Stimulated activated CD8-positive, alpha-beta memory T cell treated with anti-CD3 and anti-CD28 coated beads, Interleukin-15, amount 100 ng/mL, for 24 hours (primary cell): ENCODE measurements around the gene RABGAP1.

Experiments
- DNase-seq: peaks from one replicate; pipeline ENCODE4 v3.0.0-alpha.2; 2020; ENCODE audit warnings: low read depth

RABGAP1 gene

GRCh38 chr9:122944960-122945888 is 4.4 kb downstream of the RABGAP1 start:
- DNase-seq: no peak

DNA sequence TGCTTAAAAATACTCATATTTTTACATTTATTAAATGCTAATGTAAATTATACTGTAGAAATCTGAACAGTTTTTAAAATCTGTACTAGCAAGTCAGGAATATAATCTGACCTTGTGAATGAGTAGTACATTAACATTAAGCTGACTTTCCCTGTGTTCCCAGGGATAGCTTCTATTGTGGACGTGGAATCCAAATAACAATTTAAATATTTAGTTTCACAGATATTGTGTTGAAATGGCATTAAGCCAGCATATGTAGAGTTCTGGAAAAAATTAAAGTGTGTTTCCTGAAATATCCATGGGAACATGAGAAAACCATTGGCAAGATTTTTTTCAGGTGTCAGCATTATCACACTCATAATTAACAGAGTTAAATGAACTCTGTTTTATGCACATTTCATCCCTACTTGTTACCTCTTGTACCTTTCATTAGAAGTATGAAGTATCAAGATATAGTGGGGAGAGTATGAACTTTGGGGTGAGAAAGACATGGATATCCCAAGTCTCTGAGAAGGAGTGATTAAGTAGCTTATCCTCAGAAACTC is 5.7 kb downstream of the RABGAP1 start:
- no peak for DNase-seq

DNA sequence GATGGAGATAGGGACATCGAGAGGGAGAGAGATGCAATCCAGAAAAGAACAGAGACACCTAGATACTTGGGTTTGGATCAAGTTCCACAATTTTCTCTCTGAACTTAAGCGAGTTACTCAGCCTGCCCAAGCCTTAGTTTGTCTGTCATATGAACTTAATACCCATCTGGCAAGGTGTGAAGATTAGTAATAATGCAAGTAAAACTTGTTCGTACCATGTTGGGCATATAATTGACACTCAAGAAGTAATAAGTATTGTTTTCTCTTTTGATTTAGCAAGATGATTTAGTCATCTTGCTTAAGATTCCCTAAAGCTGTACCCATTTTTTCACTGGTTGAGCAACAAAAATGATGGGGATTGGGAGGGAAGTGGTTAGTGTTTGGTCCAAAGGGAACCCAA is 7.5 kb downstream of the RABGAP1 start:
- DNase-seq: no peak

DNA sequence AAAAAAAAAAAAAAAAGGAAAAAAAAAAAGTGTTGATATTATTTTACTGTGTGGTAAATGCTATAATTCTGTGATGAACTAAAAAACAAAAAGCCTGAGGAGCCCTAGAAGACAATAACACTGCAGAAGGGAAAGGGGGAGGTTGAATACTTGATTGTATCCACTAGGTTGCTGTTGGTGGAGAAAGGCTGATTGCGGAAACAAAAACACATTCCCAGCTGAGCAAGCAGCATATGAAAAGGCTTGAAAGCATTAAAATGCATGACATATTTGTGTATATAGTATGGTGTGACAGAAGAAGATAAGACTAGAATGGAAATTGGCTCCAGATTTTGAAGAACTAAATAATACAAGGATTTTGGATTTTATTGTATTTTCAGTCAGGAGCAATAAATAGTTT is 8.9 kb downstream of the RABGAP1 start:
- no peak for DNase-seq

DNA sequence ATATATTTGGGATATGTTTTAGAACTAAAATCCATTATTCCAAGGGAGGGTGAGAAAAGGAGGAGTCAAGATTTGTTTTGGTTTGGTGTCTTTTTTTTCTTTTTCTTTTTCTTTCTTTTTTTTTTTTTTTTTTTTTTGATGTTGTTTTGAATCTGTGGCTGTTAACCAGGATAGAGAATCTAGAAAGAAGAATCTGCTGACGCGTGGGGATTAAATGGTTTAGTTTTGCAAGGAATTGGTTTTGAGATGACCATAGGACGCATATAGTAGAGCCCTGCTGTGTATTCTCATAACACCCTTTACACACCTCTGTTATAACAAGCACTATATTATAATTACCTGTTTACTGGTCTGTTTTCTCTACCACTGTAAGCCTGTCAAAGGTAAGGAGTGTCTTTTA is 9.4 kb downstream of the RABGAP1 start:
- DNase-seq: no peak

- no peak for DNase-seq
Measured at GRCh38 chr9:122951056-122951455, 10.2 kb downstream of the RABGAP1 start.

GRCh38 chr9:122954253-122954691 is 13.5 kb downstream of the RABGAP1 start:
- no peak for DNase-seq

- DNase-seq: no peak
Measured at GRCh38 chr9:122955961-122956360, 15.1 kb downstream of the RABGAP1 start.

GRCh38 chr9:122961139-122961538 is 20.3 kb downstream of the RABGAP1 start:
- DNase-seq: no peak

GRCh38 chr9:122975196-122975595 is 34.4 kb downstream of the RABGAP1 start:
- DNase-seq: no peak

DNA sequence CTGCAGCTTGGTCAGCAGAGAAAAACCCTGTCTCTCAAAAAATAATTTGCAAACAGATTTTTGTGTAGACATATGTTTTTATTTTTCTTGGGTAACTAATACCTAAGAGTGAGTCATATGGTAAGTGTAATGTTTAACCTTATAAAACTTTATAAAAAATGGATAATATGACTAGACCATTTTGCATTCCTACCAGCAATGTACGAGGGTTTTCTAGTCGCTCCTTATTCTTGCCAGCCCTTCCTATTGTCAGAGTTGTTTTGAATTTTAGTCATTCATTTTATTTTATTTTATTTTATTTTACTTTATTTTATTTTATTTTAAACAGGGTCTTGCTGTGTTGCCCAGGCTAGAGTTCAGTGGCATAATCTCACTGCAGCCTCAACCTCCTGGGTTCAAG is 37.8 kb downstream of the RABGAP1 start:
- DNase-seq: no peak

DNA sequence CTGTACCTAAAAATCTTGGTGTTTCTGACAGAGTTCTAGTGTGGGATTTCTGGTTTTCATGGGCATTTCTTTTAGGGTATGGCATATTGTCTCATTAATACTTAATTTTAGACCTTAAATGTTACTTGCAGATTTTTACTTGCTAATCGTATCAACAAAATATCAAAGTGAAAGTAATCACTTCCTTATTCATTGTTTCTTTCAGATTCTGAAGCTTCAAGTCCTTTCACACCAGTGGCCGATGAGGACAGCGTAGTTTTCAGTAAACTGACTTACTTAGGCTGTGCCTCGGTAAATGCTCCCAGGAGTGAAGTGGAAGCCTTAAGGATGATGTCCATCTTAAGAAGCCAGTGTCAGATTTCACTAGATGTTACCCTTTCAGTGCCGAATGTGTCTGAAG is 45.2 kb downstream of the RABGAP1 start:
- DNase-seq: no peak

DNA sequence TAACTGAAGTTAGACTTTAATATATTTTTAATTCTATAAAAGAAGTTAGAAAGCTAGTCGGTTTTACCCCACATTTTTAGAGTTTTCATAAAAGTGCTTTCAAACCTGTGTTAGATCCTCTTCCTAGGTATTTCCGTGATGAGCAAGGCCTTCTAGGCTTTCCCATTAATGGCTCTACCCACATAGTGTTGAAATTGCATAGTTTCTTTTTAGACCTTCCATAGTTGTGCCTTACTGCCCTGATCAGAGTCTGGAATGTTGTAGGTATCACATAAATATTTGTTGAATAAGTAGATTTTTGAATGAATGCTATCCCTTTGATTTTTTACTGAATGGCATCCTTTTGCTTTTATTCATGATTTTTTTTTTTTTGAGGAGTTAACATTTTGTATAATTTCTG is 47.3 kb downstream of the RABGAP1 start:
- no peak for DNase-seq

- no peak for DNase-seq
Measured at GRCh38 chr9:122988920-122989621, 48.3 kb downstream of the RABGAP1 start.

- DNase-seq: no peak
Measured at GRCh38 chr9:122991370-122991830, 50.6 kb downstream of the RABGAP1 start.

GRCh38 chr9:122996586-122996985 is 55.8 kb downstream of the RABGAP1 start:
- DNase-seq: no peak

DNA sequence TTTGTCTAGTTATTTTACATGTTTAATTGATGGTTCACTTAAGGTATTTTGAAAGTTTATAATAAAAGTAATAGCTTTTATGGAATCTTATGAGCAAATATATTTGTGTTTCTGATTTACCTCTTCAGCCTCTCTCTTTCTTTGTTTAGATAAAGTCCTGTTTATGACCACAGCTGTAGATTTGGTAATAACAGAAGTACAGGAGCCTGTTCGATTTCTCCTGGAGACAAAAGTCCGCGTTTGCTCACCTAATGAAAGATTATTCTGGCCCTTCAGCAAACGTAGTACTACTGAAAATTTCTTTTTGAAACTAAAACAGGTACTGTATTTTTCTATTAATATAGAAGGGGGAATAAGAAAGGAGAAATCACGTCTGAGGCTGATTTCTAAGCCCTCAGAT is 57.6 kb downstream of the RABGAP1 start:
- DNase-seq: no peak

DNA sequence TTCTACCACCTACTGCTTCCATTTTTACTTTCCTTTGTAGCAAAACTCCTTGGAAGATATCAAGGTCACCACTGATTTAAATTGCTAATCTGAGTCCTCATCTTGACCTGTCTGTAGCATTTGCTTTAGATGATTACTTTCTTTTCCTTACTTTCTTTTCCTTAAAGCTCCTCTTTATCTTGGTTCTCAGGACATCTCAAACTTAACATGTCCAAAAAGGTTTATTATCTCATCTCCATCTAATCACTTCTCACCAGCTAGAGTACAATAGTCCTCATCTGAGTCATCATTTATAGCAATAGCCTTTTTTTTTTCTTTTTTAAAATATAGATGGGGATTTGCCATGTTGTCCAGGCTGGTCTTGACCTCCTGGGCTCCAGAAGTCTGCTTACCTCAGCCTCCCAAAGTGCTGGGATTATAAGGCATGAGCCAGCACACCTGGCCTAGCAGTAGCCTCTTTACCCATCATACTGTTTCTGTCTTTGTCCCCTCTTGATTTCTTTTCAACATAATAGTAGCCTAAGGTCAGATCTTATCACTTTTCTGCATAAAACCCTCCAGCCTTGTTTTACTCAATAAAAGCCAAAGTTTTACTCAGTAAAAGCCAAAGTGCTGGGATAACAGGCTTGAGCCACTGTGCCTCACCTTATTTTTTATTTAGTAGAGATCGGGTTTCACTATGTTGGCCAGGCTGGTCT is 59.7 kb downstream of the RABGAP1 start:
- DNase-seq: no peak

DNA sequence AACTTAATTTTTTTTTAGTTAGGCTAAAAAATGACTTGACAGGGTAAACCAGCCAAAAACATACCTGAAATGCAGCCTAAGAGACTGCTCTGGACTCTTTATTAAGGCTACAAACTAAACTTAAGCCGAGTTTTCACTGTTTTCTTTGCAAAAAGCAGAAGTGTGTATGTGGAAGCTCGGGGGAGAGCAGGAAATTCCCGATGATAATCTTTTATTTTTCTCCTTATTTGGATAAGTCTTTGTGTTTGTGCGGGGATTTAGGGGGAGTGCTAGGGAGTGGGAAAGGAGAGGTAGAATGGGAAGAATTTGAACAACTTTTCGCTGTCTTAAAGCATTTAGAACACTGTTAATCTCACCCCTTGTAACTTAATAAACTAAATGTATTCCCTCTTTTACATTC is 61.9 kb downstream of the RABGAP1 start:
- no peak for DNase-seq

- DNase-seq: no peak
Measured at GRCh38 chr9:123003466-123003865, 62.6 kb downstream of the RABGAP1 start.

GRCh38 chr9:123005964-123006363 is 65.1 kb downstream of the RABGAP1 start:
- no peak for DNase-seq

DNA sequence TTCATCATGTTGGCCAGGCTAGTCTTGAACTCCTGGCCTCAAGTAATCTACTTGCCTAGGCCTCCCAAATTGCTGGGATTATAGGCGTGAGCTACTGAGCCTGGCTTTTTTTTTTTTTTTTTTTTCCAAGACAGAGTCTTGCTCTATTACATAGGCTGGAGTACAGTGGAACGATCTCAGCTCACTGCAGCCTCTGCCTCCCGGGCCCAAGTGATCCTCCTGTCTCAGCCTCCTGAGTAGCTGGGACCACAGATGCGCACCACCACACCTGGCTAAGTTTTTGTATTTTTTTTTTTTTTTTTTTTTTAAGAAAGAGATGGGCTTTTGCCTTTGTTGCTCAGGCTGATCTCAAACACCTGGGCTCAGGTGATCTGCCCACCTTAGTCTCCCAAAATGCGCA is 66.4 kb downstream of the RABGAP1 start:
- DNase-seq: no peak
